A549 (cell line): Measurements from ENCODE around the gene FGF18. TPM values are rescaled to one million over a fixed set of nuclear protein-coding genes. Genes with fewer than 3 reads are reported as not detected.
A peak's percentile ranks its signal among the peaks of the same experiment; 100 is the strongest.

Source experiments
- ATAC-seq, 2 experiments: fragments of 200-7000 bp in 1 of 2; fragments of >200 bp in 1 of 2; cut with Nextera tagmentation in 1 of 2; cut with Tn5 transposase in 1 of 2; 3 replicates each; pipeline versions ENCODE4 v1.8.0 to v1.9.1; 2018 to 2020; ENCODE audit warnings: mild to moderate bottlenecking in 1 of 2, moderate library complexity in 1 of 2
- CTCF ChIA-PET: fragments of 300-600 bp; sonication (Branson Sonifier 250); formaldehyde crosslinking; extraction: SDS; loops from one replicate; lab custom pipeline; 2021; ENCODE audit warnings: antibody characterized with exemption, inconsistent platforms; lab: Yijun Ruan, JAX
- POLR2A ChIA-PET: fragments of 350-600 bp; formaldehyde crosslinking; extraction: SDS; loops from one replicate; lab custom pipeline; 2021; ENCODE audit warnings: antibody characterized with exemption, inconsistent platforms; lab: Yijun Ruan, JAX
- DNase-seq, 2 experiments: peaks; one replicate each; pipeline versions ENCODE4 v3.0.0 to v3.0.0-alpha.2; 2011 to 2016; ENCODE audit warnings: low read depth in 1 of 2, low spot score in 1 of 2
- FAIRE-seq: peaks from 2 replicates; lab custom pipeline; 2011; peaks lifted over from hg19 to GRCh38; lab: Jason Lieb, UNC
- H3K27ac ChIP-seq, 2 experiments: fragments of >200 bp; sonication (Bioruptor Twin); formaldehyde crosslinking; 3 replicates each; pipeline ENCODE4 v1.5.1; 2016 to 2017
- H3K4me1 ChIP-seq: fragments of >200 bp; sonication (Bioruptor Twin); formaldehyde crosslinking; 3 replicates; pipeline ENCODE4 v1.6.1; 2016
- H3K4me2 ChIP-seq: fragments of >200 bp; sonication (Bioruptor Twin); formaldehyde crosslinking; 3 replicates; pipeline ENCODE4 v1.6.1; 2016
- H3K4me3 ChIP-seq: fragments of >200 bp; sonication (Bioruptor Twin); formaldehyde crosslinking; 3 replicates; pipeline ENCODE4 v1.5.1; 2016
- H3K9me3 ChIP-seq: fragments of >200 bp; sonication (Bioruptor Twin); formaldehyde crosslinking; 3 replicates; pipeline ENCODE4 v1.6.1; 2016
- ATOH8 ChIP-seq: fragments of 250-450 bp; sonication (Bioruptor Pico); IDR thresholded peaks from 2 replicates; pipeline ENCODE4 v1.5.0; 2020; ENCODE audit warnings: low read depth, mild to moderate bottlenecking, moderate library complexity
- E2F6 ChIP-seq: IDR thresholded peaks from 2 replicates; pipeline ENCODE4 v1.6.1; 2012; ENCODE audit warnings: low read depth, borderline replicate concordance
- EHF ChIP-seq: fragments of 250-450 bp; sonication (Bioruptor Pico); IDR thresholded peaks from 2 replicates; pipeline ENCODE4 v1.5.0; 2020; ENCODE audit warnings: mild to moderate bottlenecking
- EHMT2 ChIP-seq: fragments of 200-600 bp; sonication (generic); IDR thresholded peaks from 2 replicates; pipeline ENCODE4 v1.6.1; 2016; ENCODE audit warnings: antibody characterized with exemption, low read depth, mild to moderate bottlenecking, moderate library complexity
- ESRRA ChIP-seq: fragments of 150-350 bp; IDR thresholded peaks from 2 replicates; pipeline ENCODE4 v1.6.1; 2014; ENCODE audit warnings: mild to moderate bottlenecking, low read length, borderline replicate concordance
- FOXS1 ChIP-seq: fragments of 250-450 bp; sonication (Bioruptor Pico); IDR thresholded peaks from 2 replicates; pipeline ENCODE4 v1.5.0; 2020; ENCODE audit warnings: mild to moderate bottlenecking, moderate library complexity
- HEYL ChIP-seq: fragments of 250-450 bp; sonication (Bioruptor Pico); IDR thresholded peaks from 2 replicates; pipeline ENCODE4 v1.8.0; 2021; ENCODE audit warnings: mild to moderate bottlenecking, moderate library complexity
- HOXA7 ChIP-seq: fragments of 250-450 bp; sonication (Bioruptor Pico); IDR thresholded peaks from 2 replicates; pipeline ENCODE4 v1.5.0; 2020; ENCODE audit warnings: mild to moderate bottlenecking, moderate library complexity
- HOXB13 ChIP-seq: fragments of 250-450 bp; sonication (Bioruptor Pico); IDR thresholded peaks from 2 replicates; pipeline ENCODE4 v1.5.0; 2020; ENCODE audit warnings: low read depth, mild to moderate bottlenecking, moderate library complexity
- JUN ChIP-seq, 2 experiments: fragments of >200 bp; sonication (Bioruptor Twin); formaldehyde crosslinking; IDR thresholded peaks; 2 replicates in 1 of 2; 3 replicates in 1 of 2; pipeline ENCODE4 v1.6.1; 2016 to 2017
- KDM1A ChIP-seq: fragments of 200-600 bp; sonication (generic); IDR thresholded peaks from 2 replicates; pipeline ENCODE4 v1.6.1; 2016; ENCODE audit warnings: low read depth, mild to moderate bottlenecking
- MAZ ChIP-seq: fragments of 150-350 bp; IDR thresholded peaks from 2 replicates; pipeline ENCODE4 v1.6.1; 2014; ENCODE audit warnings: antibody characterized with exemption, low read depth, low read length, borderline replicate concordance
- NFE2L2 ChIP-seq: fragments of 150-350 bp; conservative IDR thresholded peaks from 2 replicates; pipeline ENCODE4 v1.6.1; 2014; ENCODE audit warnings: low read length
- NR3C1 ChIP-seq: fragments of >200 bp; sonication (Bioruptor Twin); formaldehyde crosslinking; IDR thresholded peaks from 3 replicates; pipeline ENCODE4 v1.6.1; 2017
- PBX3 ChIP-seq: IDR thresholded peaks from 2 replicates; pipeline ENCODE4 v1.6.1; 2012
- POLR2AphosphoS2 ChIP-seq: conservative IDR thresholded peaks from 2 replicates; pipeline ENCODE4 v1.6.1; 2012; ENCODE audit warnings: low read length, improper control_type of control experiment, inconsistent platforms
- RAD21 ChIP-seq, 2 experiments: fragments of >200 bp in 1 of 2; sonication (Bioruptor Twin) in 1 of 2; formaldehyde crosslinking in 1 of 2; IDR thresholded peaks in 1 of 2; conservative IDR thresholded peaks in 1 of 2; 2 replicates in 1 of 2; 3 replicates in 1 of 2; pipeline ENCODE4 v1.6.1; 2012 to 2018; ENCODE audit warnings: inconsistent platforms in 1 of 2
- REST ChIP-seq: fragments of 200-600 bp; sonication (generic); IDR thresholded peaks from 2 replicates; pipeline ENCODE4 v1.6.1; 2016; ENCODE audit warnings: antibody characterized with exemption, mild to moderate bottlenecking, moderate library complexity
- RFX5 ChIP-seq: fragments of 450-650 bp; IDR thresholded peaks from 2 replicates; pipeline ENCODE4 v1.7.1; 2014; ENCODE audit warnings: antibody characterized with exemption, mild to moderate bottlenecking, moderate library complexity
- WGBS: methylation state at CpG from one replicate; pipeline ENCODE4 v1.1.6; 2017; ENCODE audit errors: missing lambda C conversion rate; 5-methylcytosine and 5-hydroxymethylcytosine counted together
- polyA plus RNA-seq, 4 experiments: library from polyadenylated mRNA; depleted of rRNA in 3 of 4; stranded (reverse); fragments of >200 nt; fragmentation: RNase III in 1 of 4; extraction: RNeasy Plus Mini Kit Qiagen cat#74134 plus additional on column Dnase treatment in 1 of 4; gene quantifications; 2 replicates in 3 of 4; 3 replicates in 1 of 4; pipeline ENCODE4 v1.2.3, GENCODE V29; 2011 to 2017

The FGF18 gene
- polyA plus RNA-seq, 2 of the 4 experiments (the other 2 are of a cell fraction), result 0.09 to 0.16 TPM

- DNase-seq (no peak), ATAC-seq (no peak), FAIRE-seq (no peak)
- Histone ChIP-seq H3K4me3 (no peak overlapping the region), H3K27ac (no peak overlapping the region), H3K4me2 (no peak overlapping the region), H3K4me1 (peaks cover 5% of the 10 kb centered on the region; the same call in 1 of the 3 replicates), H3K9me3 (no peaks in the 10 kb centered on the region)
- ChIA-PET CTCF (interaction anchor here (1.4 to 5.7 kb wide), 2 partner anchors 14 to 144 kb away, joined by 3 to 35 read pairs; no protein-coding TSS in a partner anchor), POLR2A (no interaction called here)
- TF ChIP-seq PBX3, result no peak
- 76% methylated on average over 4 of the region's 4 CpGs for WGBS
These were observed 67.2 kb downstream of the FGF18 start for GRCh38 chr5:171486613-171487012.

- DNase-seq (no peak), FAIRE-seq (no peak)
- WGBS, result 63% methylated on average over 12 of the region's 13 CpGs
These were observed 69.4 kb downstream of the FGF18 start for GRCh38 chr5:171488876-171489275.

More at GRCh38 chr5:171488876-171489275, 69.4 kb downstream of the FGF18 start:
- no peak overlapping the region for H3K27ac ChIP-seq
- ATAC-seq, result peak; percentile 12 to 14; a peak in 1 of 6 replicates
- no peaks in the 10 kb centered on the region; the same call in 2 of the 3 replicates for H3K4me1 ChIP-seq
- CTCF ChIA-PET, result no interaction called here
- no peaks in the 10 kb centered on the region for H3K9me3 ChIP-seq
- POLR2A ChIA-PET, result no interaction called here
- no peak for TF ChIP-seq KDM1A
- TF ChIP-seq HOXB13, result no peak
- no peak for TF ChIP-seq NR3C1
- TF ChIP-seq NFE2L2, result no peak
- no peak for TF ChIP-seq RFX5
- no peak for TF ChIP-seq ATOH8
- TF ChIP-seq ESRRA, result no peak
- TF ChIP-seq HOXA7 (CRISPR knock-in tag), result no peak
- TF ChIP-seq JUN (IDR thresholded peaks at IDR 0.05), result no peak
- TF ChIP-seq HEYL (CRISPR knock-in tag), result no peak
- no peak for TF ChIP-seq FOXS1
- TF ChIP-seq REST, result no peak
- no peak for TF ChIP-seq RAD21 (conservative IDR thresholded peaks at IDR 0.05 in 1 of 2, IDR thresholded peaks at IDR 0.05 in 1 of 2)
- TF ChIP-seq POLR2AphosphoS2, result no peak
- no peak for TF ChIP-seq E2F6
- no peak for TF ChIP-seq EHF (CRISPR knock-in tag)
- TF ChIP-seq EHMT2, result no peak
- no peak for TF ChIP-seq MAZ
- H3K4me2 ChIP-seq, result no peak overlapping the region
- no peak overlapping the region for H3K4me3 ChIP-seq
